ENCODE data around the gene TTF2. TPM values are rescaled to one million over a fixed set of nuclear protein-coding genes. Genes with fewer than 3 reads are reported as not detected.

Gene TTF2
- 10 to 100 TPM; 78.0 to 83.8 TPM for total RNA-seq

DNA sequence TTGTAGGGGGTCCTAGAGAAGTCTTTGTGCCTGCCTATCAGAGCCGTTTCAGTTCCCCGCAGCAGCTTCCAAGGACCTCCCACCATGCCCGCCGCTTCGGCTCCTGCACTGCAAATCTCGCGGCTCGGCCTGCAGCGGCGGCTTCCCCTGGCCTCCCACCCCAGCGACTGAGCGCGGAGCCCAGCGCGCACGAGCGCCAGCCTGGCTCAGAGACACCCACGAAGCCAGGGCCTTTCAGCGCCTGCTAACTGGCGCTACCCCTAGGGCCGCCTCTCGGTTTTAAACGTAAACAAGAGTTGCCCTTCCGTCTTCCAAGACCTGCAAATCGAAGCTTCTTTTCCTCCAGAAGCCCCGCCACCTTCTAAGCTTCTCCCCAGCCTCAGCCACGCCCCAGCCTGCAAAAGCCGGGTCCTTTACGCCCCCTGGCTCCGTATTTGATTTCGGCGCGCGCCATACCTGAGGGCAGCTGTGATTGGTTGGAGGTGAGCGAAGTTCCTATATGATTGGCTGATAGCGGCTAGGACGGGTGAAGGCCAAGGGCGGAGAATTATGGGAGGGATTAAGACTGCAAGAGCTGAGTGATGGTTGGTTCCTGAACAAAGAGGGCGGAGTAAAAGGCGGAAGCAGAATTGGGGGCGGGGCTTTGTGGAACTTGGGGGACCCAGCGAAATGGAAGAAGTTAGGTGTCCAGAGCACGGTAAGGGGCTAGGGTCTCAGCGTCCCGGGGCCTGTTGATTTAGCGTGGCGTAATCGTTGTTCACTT lies at the start of gene TTF2:
Gene TTF2, plus strand, starts transcription at position 649 of the 763 bp plus-strand sequence. Its CDS starts 21 bp downstream, at position 670.
- peak; percentile 98 for DNase-seq
- H3K4me1 Mint-ChIP-seq, result peaks cover 61% of the 10 kb centered on the region
- no peaks in the 10 kb centered on the region for H3K9me3 Mint-ChIP-seq
- H3K36me3 Mint-ChIP-seq (ENCODE audit: low read depth), result peaks cover 29% of the 10 kb centered on the region
- no peak within 1 kb of the TSS for H3K4me3 Mint-ChIP-seq
- no peak within 1 kb of the TSS for H3K27ac Mint-ChIP-seq
- ChIA-PET POLR2A (interaction anchor here (0.7 to 5.9 kb wide), 65 partner anchors 8 to 870 kb away, joined by 3 to 98 read pairs (median 6); partner anchors contain the start of genes CD101, CD2, CD58 and GDAP2), CTCF (interaction anchor here (0.5 to 3.5 kb wide), 23 partner anchors 8 to 574 kb away, joined by 3 to 38 read pairs (median 4); partner anchors contain the start of genes CD2 and MAN1A2)
- H3K27me3 Mint-ChIP-seq, result no peaks in the 10 kb centered on the region

DNA sequence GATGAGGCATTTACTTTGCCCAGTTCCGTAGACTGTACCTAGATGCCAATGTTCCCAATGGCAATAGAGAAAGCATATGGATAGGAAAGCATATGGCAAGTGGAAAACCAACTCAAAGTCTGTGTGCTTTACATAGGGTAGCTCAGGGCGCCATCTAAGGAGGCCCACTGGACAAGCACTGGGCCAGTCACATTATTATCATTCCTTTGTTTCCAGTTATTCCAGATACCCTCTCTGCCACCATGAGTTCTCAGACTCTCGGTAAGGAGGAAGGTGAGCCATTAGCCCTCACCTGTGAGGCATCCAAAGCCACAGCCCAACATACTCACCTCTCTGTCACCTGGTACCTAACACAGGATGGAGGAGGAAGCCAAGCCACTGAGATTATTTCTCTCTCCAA lies 48.8 kb upstream of the TTF2 start:
- CTCF ChIA-PET, result no interaction called here
- POLR2A ChIA-PET, result interaction anchor here (0.6 kb wide), 1 partner anchor 333 kb away, joined by 3 read pairs; no protein-coding TSS in a partner anchor
- Mint-ChIP-seq H3K4me3 (no peak overlapping the region), H3K4me1 (peaks cover 21% of the 10 kb centered on the region), H3K27me3 (peaks cover 3% of the 10 kb centered on the region), H3K9me3 (no peaks in the 10 kb centered on the region), H3K36me3 (ENCODE audit: low read depth) (no peaks in the 10 kb centered on the region), H3K27ac (no peak overlapping the region)
- no peak for DNase-seq

DNA sequence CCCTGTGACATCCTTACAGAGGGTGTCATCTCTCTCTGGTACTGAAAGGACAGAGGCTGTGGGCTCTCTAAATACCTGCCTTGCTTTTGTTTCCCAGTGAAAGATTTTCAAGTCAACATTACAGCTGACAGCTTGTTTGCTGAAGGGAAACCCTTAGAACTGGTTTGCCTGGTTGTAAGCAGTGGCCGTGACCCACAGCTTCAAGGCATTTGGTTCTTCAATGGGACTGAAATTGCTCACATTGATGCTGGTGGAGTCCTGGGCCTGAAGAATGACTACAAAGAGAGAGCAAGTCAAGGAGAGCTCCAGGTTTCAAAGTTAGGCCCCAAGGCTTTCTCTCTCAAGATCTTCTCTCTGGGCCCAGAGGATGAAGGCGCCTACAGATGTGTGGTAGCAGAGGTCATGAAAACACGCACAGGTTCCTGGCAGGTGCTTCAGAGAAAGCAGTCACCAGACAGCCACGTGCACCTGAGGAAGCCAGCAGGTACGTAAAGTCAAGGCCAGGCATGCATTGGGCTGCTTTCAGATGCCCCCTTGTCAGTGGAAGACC lies 46.7 kb upstream of the TTF2 start:
- no peaks in the 10 kb centered on the region for H3K36me3 Mint-ChIP-seq (ENCODE audit: low read depth)
- no peak for DNase-seq
- no peak overlapping the region for H3K4me3 Mint-ChIP-seq
- H3K27ac Mint-ChIP-seq, result no peak overlapping the region
- peaks cover 18% of the 10 kb centered on the region for H3K4me1 Mint-ChIP-seq
- H3K27me3 Mint-ChIP-seq, result no peaks in the 10 kb centered on the region
- CTCF ChIA-PET, result no interaction called here
- POLR2A ChIA-PET, result interaction anchor here (1.8 kb wide), 1 partner anchor 10 kb away, joined by 6 read pairs; no protein-coding TSS in a partner anchor
- H3K9me3 Mint-ChIP-seq, result no peaks in the 10 kb centered on the region

DNA sequence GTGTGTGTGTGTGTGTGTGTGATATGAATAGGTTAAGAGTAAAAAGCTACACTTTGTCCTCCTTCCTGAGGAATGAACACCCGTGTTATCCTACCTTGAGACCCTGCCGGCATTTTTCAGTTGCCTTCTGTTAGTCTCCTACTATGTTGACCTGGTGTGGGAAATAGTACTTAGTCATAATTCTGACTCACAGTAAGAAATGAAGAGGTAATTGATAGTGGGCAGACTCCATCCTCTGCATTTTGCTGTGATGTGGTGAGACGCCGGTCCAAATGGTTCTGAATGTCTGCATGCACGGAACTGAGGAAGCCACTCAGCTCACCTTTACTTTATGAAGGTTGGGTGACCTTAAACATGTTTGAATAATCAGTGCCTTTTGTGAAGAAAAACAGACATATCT lies 45.9 kb upstream of the TTF2 start:
- Mint-ChIP-seq H3K36me3 (ENCODE audit: low read depth) (no peaks in the 10 kb centered on the region), H3K4me3 (no peak overlapping the region), H3K27me3 (no peaks in the 10 kb centered on the region), H3K9me3 (no peaks in the 10 kb centered on the region), H3K4me1 (peaks cover 11% of the 10 kb centered on the region), H3K27ac (no peak overlapping the region)
- ChIA-PET CTCF (no interaction called here), POLR2A (interaction anchor here (1.8 kb wide), 1 partner anchor 10 kb away, joined by 6 read pairs; no protein-coding TSS in a partner anchor)
- DNase-seq, result no peak

DNA sequence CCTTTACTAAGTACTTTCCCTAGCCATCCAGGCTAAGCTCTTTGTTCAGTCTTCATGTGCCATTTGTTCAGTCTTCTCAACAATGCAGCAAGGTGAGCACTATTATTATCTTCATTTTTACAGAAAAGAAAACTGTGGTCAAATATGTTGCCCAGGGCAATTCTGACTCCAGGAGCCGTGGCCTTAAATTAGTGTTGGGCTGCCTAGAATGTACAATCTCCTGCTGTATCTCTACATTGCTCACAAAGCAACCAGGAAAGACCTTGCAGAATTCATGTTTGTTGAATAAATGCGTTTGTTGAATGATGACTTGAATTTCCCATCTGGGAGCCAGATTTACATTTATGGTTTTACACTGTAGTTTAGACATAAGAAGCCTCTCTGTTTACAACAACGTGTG lies 44.4 kb upstream of the TTF2 start:
- ChIA-PET POLR2A (no interaction called here), CTCF (interaction anchor here (1.3 kb wide), 1 partner anchor 291 kb away, joined by 4 read pairs; no protein-coding TSS in a partner anchor)
- H3K36me3 Mint-ChIP-seq (ENCODE audit: low read depth), result no peaks in the 10 kb centered on the region
- peaks cover 4% of the 10 kb centered on the region for H3K4me1 Mint-ChIP-seq
- no peak overlapping the region for H3K27ac Mint-ChIP-seq
- H3K4me3 Mint-ChIP-seq, result no peak overlapping the region
- H3K27me3 Mint-ChIP-seq, result no peaks in the 10 kb centered on the region
- no peaks in the 10 kb centered on the region for H3K9me3 Mint-ChIP-seq
- DNase-seq, result no peak

DNA sequence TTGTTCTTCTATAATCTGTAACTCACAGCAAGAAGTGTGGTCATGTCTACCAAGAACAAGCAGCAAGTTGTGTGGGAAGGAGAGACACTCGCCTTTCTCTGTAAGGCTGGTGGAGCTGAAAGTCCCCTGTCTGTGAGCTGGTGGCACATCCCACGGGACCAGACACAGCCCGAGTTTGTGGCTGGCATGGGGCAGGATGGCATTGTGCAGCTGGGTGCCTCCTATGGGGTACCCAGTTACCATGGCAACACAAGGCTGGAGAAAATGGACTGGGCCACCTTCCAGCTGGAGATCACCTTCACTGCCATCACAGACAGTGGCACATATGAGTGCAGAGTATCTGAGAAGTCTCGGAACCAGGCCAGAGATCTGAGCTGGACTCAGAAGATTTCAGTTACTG lies 43.1 kb upstream of the TTF2 start:
- no peak overlapping the region for H3K4me3 Mint-ChIP-seq
- DNase-seq, result no peak
- H3K27ac Mint-ChIP-seq, result no peak overlapping the region
- CTCF ChIA-PET, result interaction anchor here (1.6 kb wide), 1 partner anchor 15 kb away, joined by 5 read pairs; no protein-coding TSS in a partner anchor
- H3K4me1 Mint-ChIP-seq, result peaks cover 4% of the 10 kb centered on the region
- POLR2A ChIA-PET, result interaction anchor here (0.9 kb wide), 1 partner anchor 14 kb away, joined by 3 read pairs; no protein-coding TSS in a partner anchor
- no peaks in the 10 kb centered on the region for H3K9me3 Mint-ChIP-seq
- H3K27me3 Mint-ChIP-seq, result no peaks in the 10 kb centered on the region
- H3K36me3 Mint-ChIP-seq (ENCODE audit: low read depth), result no peaks in the 10 kb centered on the region

DNA sequence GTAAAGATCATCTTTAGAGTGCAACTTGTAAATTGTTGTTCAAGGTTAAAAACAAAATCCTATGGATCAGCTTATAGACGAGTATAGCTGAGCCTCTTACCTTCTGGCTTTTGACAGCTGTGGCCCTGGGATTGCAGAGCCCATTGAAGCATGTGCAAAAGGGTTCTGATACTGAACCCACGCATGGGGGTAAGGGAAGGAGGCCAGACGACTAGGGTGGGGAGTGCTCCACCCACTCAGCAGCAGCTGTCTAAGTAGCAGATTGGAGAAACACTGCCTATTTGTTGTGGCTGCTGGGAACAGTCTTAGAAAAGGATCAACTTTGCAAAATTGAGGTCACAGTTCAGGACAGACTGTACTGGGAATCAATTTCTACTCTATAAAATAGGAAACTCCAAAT lies 42.5 kb upstream of the TTF2 start:
- no peak for DNase-seq
- H3K27ac Mint-ChIP-seq, result no peak overlapping the region
- CTCF ChIA-PET, result interaction anchor here (1.6 kb wide), 1 partner anchor 14 kb away, joined by 5 read pairs; no protein-coding TSS in a partner anchor
- no peak overlapping the region for H3K4me3 Mint-ChIP-seq
- H3K4me1 Mint-ChIP-seq, result peaks cover 4% of the 10 kb centered on the region
- POLR2A ChIA-PET, result interaction anchor here (0.9 kb wide), 1 partner anchor 15 kb away, joined by 3 read pairs; no protein-coding TSS in a partner anchor
- H3K27me3 Mint-ChIP-seq, result no peaks in the 10 kb centered on the region
- H3K9me3 Mint-ChIP-seq, result no peaks in the 10 kb centered on the region
- H3K36me3 Mint-ChIP-seq (ENCODE audit: low read depth), result no peaks in the 10 kb centered on the region

DNA sequence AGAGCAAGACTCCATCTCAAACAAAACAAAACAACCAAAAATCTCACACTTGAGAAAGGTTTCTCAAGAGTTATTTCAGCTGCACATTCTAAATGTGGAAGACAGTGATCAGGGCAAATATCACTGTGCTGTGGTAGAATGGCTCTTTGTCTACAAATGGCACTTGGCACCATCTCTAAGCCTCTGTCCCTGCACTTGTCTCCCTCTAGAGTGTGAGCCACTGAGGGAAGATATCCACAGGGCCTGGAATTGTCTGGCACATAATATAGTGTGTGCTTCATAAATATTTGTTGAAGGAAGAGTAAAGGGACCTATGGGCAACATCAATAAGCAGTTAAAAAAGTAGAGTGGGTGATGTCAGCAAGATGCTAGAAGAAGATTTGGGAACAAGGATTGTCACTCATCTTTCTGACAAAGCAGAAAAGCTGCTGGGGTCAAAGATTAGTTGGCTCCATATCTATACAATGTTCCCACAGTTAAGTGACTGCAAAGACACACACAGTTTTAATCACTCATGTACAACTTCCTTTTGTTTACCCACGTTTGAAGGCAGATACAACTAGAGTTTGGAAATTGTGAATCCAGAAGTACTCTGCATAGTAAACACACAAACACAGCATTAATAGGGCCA lies 39.5 kb upstream of the TTF2 start:
- H3K27me3 Mint-ChIP-seq, result no peaks in the 10 kb centered on the region
- POLR2A ChIA-PET, result interaction anchor here (1.0 kb wide), 1 partner anchor 33 kb away, joined by 3 read pairs; no protein-coding TSS in a partner anchor
- no peaks in the 10 kb centered on the region for H3K4me1 Mint-ChIP-seq
- no peaks in the 10 kb centered on the region for H3K9me3 Mint-ChIP-seq
- CTCF ChIA-PET, result no interaction called here
- H3K4me3 Mint-ChIP-seq, result no peak overlapping the region
- H3K36me3 Mint-ChIP-seq (ENCODE audit: low read depth), result no peaks in the 10 kb centered on the region
- no peak for DNase-seq
- no peak overlapping the region for H3K27ac Mint-ChIP-seq

DNA sequence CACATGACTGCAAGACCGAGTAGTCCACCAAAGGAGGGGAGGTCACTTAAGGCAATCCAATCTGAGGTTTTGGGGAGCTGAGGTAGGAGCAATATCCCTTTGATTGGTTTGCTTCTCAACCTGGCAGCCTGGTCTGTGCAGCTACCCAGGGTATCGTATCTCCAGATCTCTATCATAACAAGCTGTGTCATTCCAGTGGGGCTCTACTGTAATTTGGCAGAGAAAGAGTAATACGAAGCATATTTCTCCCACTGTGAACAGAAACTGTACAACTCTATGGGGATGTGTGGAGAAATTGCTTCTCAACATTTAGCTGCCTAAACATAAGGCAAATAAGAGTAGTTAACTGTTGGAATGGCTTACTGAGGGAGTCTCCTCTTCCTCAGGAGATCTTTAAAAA lies 38.0 kb upstream of the TTF2 start:
- Mint-ChIP-seq H3K9me3 (no peaks in the 10 kb centered on the region), H3K36me3 (ENCODE audit: low read depth) (no peaks in the 10 kb centered on the region), H3K4me3 (no peak overlapping the region), H3K4me1 (no peaks in the 10 kb centered on the region), H3K27me3 (no peaks in the 10 kb centered on the region), H3K27ac (no peak overlapping the region)
- ChIA-PET POLR2A (no interaction called here), CTCF (interaction anchor here (1.0 to 1.3 kb wide), 2 partner anchors 8 to 299 kb away, joined by 3 read pairs; no protein-coding TSS in a partner anchor)
- DNase-seq, result no peak

DNA sequence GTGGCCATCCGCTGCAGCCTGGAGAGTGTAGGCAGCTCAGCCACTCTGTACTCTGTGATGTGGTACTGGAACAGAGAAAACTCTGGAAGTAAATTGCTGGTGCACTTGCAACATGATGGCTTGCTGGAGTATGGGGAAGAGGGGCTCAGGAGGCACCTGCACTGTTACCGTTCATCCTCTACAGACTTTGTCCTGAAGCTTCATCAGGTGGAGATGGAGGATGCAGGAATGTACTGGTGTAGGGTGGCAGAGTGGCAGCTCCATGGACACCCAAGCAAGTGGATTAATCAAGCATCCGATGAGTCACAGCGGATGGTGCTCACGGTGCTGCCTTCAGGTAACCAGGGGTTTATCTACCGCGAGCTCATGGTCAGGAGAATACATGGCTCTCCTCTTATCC lies 34.6 kb upstream of the TTF2 start:
- no peaks in the 10 kb centered on the region for H3K9me3 Mint-ChIP-seq
- peaks cover 2% of the 10 kb centered on the region for H3K4me1 Mint-ChIP-seq
- POLR2A ChIA-PET, result no interaction called here

DNA sequence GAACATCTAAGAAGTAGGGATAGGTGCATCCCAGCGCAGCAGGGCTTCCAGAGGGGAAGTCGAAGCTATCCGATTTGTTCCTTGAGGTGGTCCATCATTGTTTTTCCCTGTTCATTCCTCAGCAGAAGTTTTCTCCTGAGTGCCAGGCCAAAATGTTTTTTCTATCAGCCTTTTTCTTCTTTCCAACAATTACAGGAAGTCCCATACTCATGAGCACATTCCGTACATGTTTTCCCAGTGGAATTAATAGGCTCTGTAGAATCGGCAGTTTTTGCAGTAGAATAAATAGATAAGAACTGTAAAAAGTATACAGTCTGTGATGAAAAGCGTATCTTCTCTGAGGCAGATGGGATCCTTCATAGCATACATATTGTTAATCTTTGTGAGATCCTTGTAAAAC lies 33.8 kb upstream of the TTF2 start:
- Mint-ChIP-seq H3K27ac (no peak overlapping the region), H3K4me1 (peaks cover 2% of the 10 kb centered on the region), H3K27me3 (peaks cover 2% of the 10 kb centered on the region), H3K36me3 (ENCODE audit: low read depth) (no peaks in the 10 kb centered on the region), H3K4me3 (no peak overlapping the region), H3K9me3 (no peaks in the 10 kb centered on the region)
- CTCF ChIA-PET, result no interaction called here
- DNase-seq, result no peak
- POLR2A ChIA-PET, result no interaction called here

More for the DNA sequence above, 34.6 kb upstream of the TTF2 start:
- H3K27me3 Mint-ChIP-seq, result peaks cover 2% of the 10 kb centered on the region
- no peak overlapping the region for H3K27ac Mint-ChIP-seq
- no peak for DNase-seq
- CTCF ChIA-PET, result no interaction called here
- H3K36me3 Mint-ChIP-seq (ENCODE audit: low read depth), result no peaks in the 10 kb centered on the region
- no peak overlapping the region for H3K4me3 Mint-ChIP-seq

DNA sequence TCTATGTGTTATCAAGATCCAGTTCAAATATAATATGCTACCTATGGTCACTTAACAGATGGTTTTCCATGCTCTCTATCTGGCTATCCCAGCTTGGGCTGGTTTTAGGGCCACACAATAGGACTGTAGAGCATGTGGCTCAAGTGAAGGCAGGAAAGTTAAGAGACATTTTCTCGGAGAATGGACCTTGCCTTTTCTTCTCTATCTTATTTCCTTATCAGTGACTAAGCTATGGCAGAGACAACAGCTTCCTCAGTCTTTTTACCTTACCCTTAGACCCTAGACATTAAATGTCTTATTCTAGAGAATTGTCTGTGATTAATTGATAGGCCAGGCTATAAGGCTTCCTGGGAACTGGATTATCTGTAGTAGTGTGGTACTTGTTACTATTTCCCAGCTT lies 30.4 kb upstream of the TTF2 start:
- H3K27me3 Mint-ChIP-seq, result peaks cover 2% of the 10 kb centered on the region
- no peak overlapping the region for H3K27ac Mint-ChIP-seq
- peaks cover 2% of the 10 kb centered on the region for H3K4me1 Mint-ChIP-seq
- no peaks in the 10 kb centered on the region for H3K9me3 Mint-ChIP-seq
- CTCF ChIA-PET, result interaction anchor here (1.1 kb wide), 1 partner anchor 8 kb away, joined by 3 read pairs; no protein-coding TSS in a partner anchor
- H3K4me3 Mint-ChIP-seq, result no peak overlapping the region
- no peaks in the 10 kb centered on the region for H3K36me3 Mint-ChIP-seq (ENCODE audit: low read depth)
- DNase-seq, result no peak
- POLR2A ChIA-PET, result no interaction called here

DNA sequence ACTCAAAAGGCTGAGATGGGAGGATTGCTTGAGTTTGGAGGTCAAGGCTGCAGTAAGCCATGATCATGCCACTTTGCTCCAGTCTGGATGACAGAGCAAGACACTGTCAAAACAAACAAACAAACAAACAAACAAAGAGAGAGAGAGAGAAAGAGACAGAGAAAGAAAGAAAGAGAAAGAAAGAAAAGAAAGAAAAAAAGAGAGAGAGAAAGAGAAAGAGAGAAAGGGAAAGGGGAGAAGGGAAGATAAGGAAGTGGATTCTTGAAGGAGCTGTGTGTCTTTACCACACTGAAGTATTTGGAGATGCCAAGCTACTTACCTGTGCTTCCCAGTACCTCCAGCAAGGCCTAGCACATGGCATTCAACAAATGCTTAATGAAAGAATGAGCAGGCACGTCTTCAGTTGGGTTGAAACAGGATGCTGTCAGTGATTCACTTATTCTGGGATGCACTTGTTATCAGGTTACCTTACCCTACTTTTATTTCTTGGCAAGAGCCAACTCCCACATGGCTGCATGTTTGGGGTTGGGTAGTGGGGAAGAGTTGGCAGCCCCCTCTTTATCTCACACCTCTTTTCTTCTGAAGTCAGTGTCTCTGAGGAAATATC lies 29.8 kb upstream of the TTF2 start:
- Mint-ChIP-seq H3K4me3 (no peak overlapping the region), H3K9me3 (no peaks in the 10 kb centered on the region), H3K4me1 (peaks cover 2% of the 10 kb centered on the region), H3K36me3 (ENCODE audit: low read depth) (no peaks in the 10 kb centered on the region), H3K27ac (no peak overlapping the region), H3K27me3 (peaks cover 2% of the 10 kb centered on the region)
- POLR2A ChIA-PET, result no interaction called here
- DNase-seq, result no peak
- CTCF ChIA-PET, result interaction anchor here (1.1 kb wide), 1 partner anchor 8 kb away, joined by 3 read pairs; no protein-coding TSS in a partner anchor
